C4-2B (cell line): ENCODE results near the gene PEX6.

Source experiments
- CTCF ChIP-seq: fragments of 450-650 bp; conservative IDR thresholded peaks from 2 replicates; pipeline ENCODE4 v1.5.1; 2017; ENCODE audit warnings: mild to moderate bottlenecking
- ZFX ChIP-seq: fragments of 450-650 bp; IDR thresholded peaks from 2 replicates; pipeline ENCODE4 v1.6.1; 2017

- TF ChIP-seq CTCF (no peak), ZFX (no peak)
These were observed 46.6 kb downstream of the PEX6 start for GRCh38 chr6:42932412-42932811.
